SH-SY5Y (cell line): ENCODE results near the gene TXLNB.

Source experiments
- GATA2 ChIP-seq: IDR thresholded peaks from 2 replicates; pipeline ENCODE4 v1.6.1; 2011; ENCODE audit warnings: mild to moderate bottlenecking, low read depth, low read length
- GATA3 ChIP-seq: IDR thresholded peaks from 2 replicates; pipeline ENCODE4 v1.6.1; 2011; ENCODE audit warnings: low read depth, mild to moderate bottlenecking, low read length, moderate library complexity

DNA sequence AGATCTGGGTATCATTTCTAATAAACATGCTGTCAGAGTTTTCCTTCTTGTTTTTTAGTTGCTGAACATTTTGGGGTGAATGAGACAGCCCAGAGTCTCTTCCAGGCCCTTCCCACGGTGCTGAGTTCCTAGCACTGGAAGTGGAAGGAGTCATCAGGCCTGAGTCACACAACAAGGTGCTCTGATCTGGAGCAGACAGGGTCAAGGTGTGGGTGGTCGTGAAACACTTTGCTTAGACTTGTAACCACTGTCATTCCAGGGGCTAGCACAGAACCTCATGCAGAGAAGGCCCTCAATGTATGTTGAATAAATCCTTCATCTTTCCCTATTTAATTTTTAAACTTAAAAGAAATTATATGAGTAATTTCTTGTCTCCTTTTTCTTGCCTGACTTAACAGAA is 60.6 kb downstream of the TXLNB start:
- TF ChIP-seq GATA2 (no peak), GATA3 (no peak)
